ENCODE measurements around the gene UGT1A8.
"Not testable (repeated sequence)": the region's sequence is repeated elsewhere in the genome, so short reads cannot be mapped to it uniquely, and the experiment has no call there.

Gene UGT1A8

GRCh38 chr2:233627331-233628025, 10.0 kb downstream of the UGT1A8 start:
- no peak for DNase-seq
- in situ Hi-C loops (cut with HindIII; ENCODE audit: low pct_ligation_motif_present, low pct_unique_long_range_greater_than_20kb, low sequenced_read_pairs), result no loop called here

GRCh38 chr2:233636306-233636705, 18.9 kb downstream of the UGT1A8 start, which contains the start of gene UGT1A10:
TSS of gene UGT1A10 (plus strand) at chr2:233636448. CDS start at chr2:233636523, 75 bp downstream.
- in situ Hi-C loops (cut with HindIII; ENCODE audit: low pct_ligation_motif_present, low pct_unique_long_range_greater_than_20kb, low sequenced_read_pairs); DNase-seq: not testable (repeated sequence)

GRCh38 chr2:233638836-233639235, 21.4 kb downstream of the UGT1A8 start:
- in situ Hi-C loops (cut with HindIII; ENCODE audit: low pct_ligation_motif_present, low pct_unique_long_range_greater_than_20kb, low sequenced_read_pairs), result no loop called here
- DNase-seq, result no peak

GRCh38 chr2:233639860-233640259, 22.4 kb downstream of the UGT1A8 start:
- in situ Hi-C loops (cut with HindIII; ENCODE audit: low pct_ligation_motif_present, low pct_unique_long_range_greater_than_20kb, low sequenced_read_pairs), result no loop called here
- DNase-seq, result no peak

GRCh38 chr2:233643128-233643527, 25.7 kb downstream of the UGT1A8 start:
- in situ Hi-C loops (cut with HindIII; ENCODE audit: low pct_ligation_motif_present, low pct_unique_long_range_greater_than_20kb, low sequenced_read_pairs), result no loop called here
- peak; percentile 44 for DNase-seq

- in situ Hi-C loops (cut with HindIII; ENCODE audit: low pct_ligation_motif_present, low pct_unique_long_range_greater_than_20kb, low sequenced_read_pairs); DNase-seq: not testable (repeated sequence)
These were observed 28.6 kb downstream of the UGT1A8 start for GRCh38 chr2:233646033-233646432.

GRCh38 chr2:233650981-233651380, 33.5 kb downstream of the UGT1A8 start:
- DNase-seq, result no peak
- in situ Hi-C loops (cut with HindIII; ENCODE audit: low pct_ligation_motif_present, low pct_unique_long_range_greater_than_20kb, low sequenced_read_pairs), result no loop called here

GRCh38 chr2:233651430-233651829, 34.0 kb downstream of the UGT1A8 start:
- in situ Hi-C loops (cut with HindIII; ENCODE audit: low pct_ligation_motif_present, low pct_unique_long_range_greater_than_20kb, low sequenced_read_pairs), result no loop called here
- no peak for DNase-seq

GRCh38 chr2:233654501-233654900, 37.1 kb downstream of the UGT1A8 start:
- in situ Hi-C loops (cut with HindIII; ENCODE audit: low pct_ligation_motif_present, low pct_unique_long_range_greater_than_20kb, low sequenced_read_pairs), result no loop called here

GRCh38 chr2:233655043-233655442, 37.6 kb downstream of the UGT1A8 start:
- in situ Hi-C loops (cut with HindIII; ENCODE audit: low pct_ligation_motif_present, low pct_unique_long_range_greater_than_20kb, low sequenced_read_pairs), result no loop called here
- no peak for DNase-seq

More at GRCh38 chr2:233654501-233654900, 37.1 kb downstream of the UGT1A8 start:
- DNase-seq, result no peak

- in situ Hi-C loops (cut with HindIII; ENCODE audit: low pct_ligation_motif_present, low pct_unique_long_range_greater_than_20kb, low sequenced_read_pairs); DNase-seq: not testable (repeated sequence)
These were observed 38.5 kb downstream of the UGT1A8 start for GRCh38 chr2:233655943-233656342.

GRCh38 chr2:233656443-233656842, 39.0 kb downstream of the UGT1A8 start:
- in situ Hi-C loops (cut with HindIII; ENCODE audit: low pct_ligation_motif_present, low pct_unique_long_range_greater_than_20kb, low sequenced_read_pairs), result no loop called here
- no peak for DNase-seq

GRCh38 chr2:233658610-233659009, 41.2 kb downstream of the UGT1A8 start:
- DNase-seq, result no peak
- in situ Hi-C loops (cut with HindIII; ENCODE audit: low pct_ligation_motif_present, low pct_unique_long_range_greater_than_20kb, low sequenced_read_pairs), result no loop called here

- in situ Hi-C loops (cut with HindIII; ENCODE audit: low pct_ligation_motif_present, low pct_unique_long_range_greater_than_20kb, low sequenced_read_pairs), result no loop called here
- no peak for DNase-seq
These were observed 46.5 kb downstream of the UGT1A8 start for GRCh38 chr2:233663911-233664310.

- in situ Hi-C loops (cut with HindIII; ENCODE audit: low pct_ligation_motif_present, low pct_unique_long_range_greater_than_20kb, low sequenced_read_pairs), result no loop called here
- DNase-seq, result peak; percentile 3
These were observed 51.3 kb downstream of the UGT1A8 start for GRCh38 chr2:233668605-233669260.

GRCh38 chr2:233671290-233672161, 54.1 kb downstream of the UGT1A8 start, which contains the start of gene UGT1A9:
TSS of gene UGT1A9 (plus strand) at chr2:233671898. CDS start at chr2:233671935, 37 bp downstream.
- no peak for DNase-seq
- in situ Hi-C loops (cut with HindIII; ENCODE audit: low pct_ligation_motif_present, low pct_unique_long_range_greater_than_20kb, low sequenced_read_pairs), result no loop called here

GRCh38 chr2:233672886-233673285, 55.5 kb downstream of the UGT1A8 start:
- DNase-seq, result no peak
- in situ Hi-C loops (cut with HindIII; ENCODE audit: low pct_ligation_motif_present, low pct_unique_long_range_greater_than_20kb, low sequenced_read_pairs), result no loop called here

GRCh38 chr2:233673896-233674295, 56.5 kb downstream of the UGT1A8 start:
- no peak for DNase-seq
- in situ Hi-C loops (cut with HindIII; ENCODE audit: low pct_ligation_motif_present, low pct_unique_long_range_greater_than_20kb, low sequenced_read_pairs), result no loop called here

- in situ Hi-C loops (cut with HindIII; ENCODE audit: low pct_ligation_motif_present, low pct_unique_long_range_greater_than_20kb, low sequenced_read_pairs), result no loop called here
- no peak for DNase-seq
These were observed 56.9 kb downstream of the UGT1A8 start for GRCh38 chr2:233674314-233674713.
